Measurements from ENCODE around the gene PRLR. TPM values are rescaled to one million over a fixed set of nuclear protein-coding genes. Genes with fewer than 3 reads are reported as not detected.

PRLR gene
- total RNA-seq, 3 donors from 2014 or later (not counting 1 experiment from before 2014, with no cell fraction given) = 0.05 to 0.16 (median 0.09) TPM

DNA sequence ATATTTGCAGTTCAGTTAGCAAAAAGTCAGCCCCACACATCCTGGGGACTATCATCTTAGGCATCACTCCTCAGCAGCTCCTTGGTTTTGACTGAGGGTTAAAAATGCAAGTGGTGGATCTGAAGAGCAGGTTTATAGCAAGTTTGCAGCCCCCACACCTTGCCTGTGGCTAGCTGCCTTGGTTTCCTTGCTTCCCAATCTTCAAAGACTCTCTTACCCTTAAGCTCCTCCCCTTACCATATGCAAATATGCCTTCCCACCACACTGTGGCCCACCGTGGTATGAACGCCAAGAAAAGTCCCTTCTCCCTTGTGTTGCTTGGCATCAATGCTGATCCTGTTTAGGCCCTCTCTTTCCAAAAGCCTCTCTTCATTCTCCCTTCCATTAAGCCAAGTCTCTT is 137.6 kb downstream of the PRLR start:
- Histone ChIP-seq H3K4me1 (ENCODE audit: control insufficient read depth, insufficient read depth, low read length) (no peaks in the 10 kb centered on the region), H3K9me3 (ENCODE audit: control insufficient read depth, insufficient read depth, low read length) (no peaks in the 10 kb centered on the region), H3K4me3 (ENCODE audit: low read length) (no peak overlapping the region), H3K36me3 (ENCODE audit: control insufficient read depth, insufficient read depth, low read length) (no peaks in the 10 kb centered on the region), H3K27ac (ENCODE audit: low read length) (no peak overlapping the region), H3K27me3 (ENCODE audit: control insufficient read depth, insufficient read depth, low read length) (no peaks in the 10 kb centered on the region)
- DNase-seq (no peak), ATAC-seq (no peak)
- intact Hi-C loops (cut with micrococcal nuclease) = no loop called here
- Mint-ChIP-seq H3K9me3 (no peaks in the 10 kb centered on the region), H3K27me3 (ENCODE audit: low read depth in 2 of 2) (no peaks in the 10 kb centered on the region), H3K4me1 (no peaks in the 10 kb centered on the region), H3K27ac (no peak overlapping the region), H3K4me3 (no peak overlapping the region), H3K36me3 (no peaks in the 10 kb centered on the region)
- TF ChIP-seq CTCF (IDR thresholded peaks at IDR 0.05) = no peak
- 25% methylated on average over 2 of the region's 2 CpGs for WGBS (ENCODE audit: insufficient coverage)

DNA sequence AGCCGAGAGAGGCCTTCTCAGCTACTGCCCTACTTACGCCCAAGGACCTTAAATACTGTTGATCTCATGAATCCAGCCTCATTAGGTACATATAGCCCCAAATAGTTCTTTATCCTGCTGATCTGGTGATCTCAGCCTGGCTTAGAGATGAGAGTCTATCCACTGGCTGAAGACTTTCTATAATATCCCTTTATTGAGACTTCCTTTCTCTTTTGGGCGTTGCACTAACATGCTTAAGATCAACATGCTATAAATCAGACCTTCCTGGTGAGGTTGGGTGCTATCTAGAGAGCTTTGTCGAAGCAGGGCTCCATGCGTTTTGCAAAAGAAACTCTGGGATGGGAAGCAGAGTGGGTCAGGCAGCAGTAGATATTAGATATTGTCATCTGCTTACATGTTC is 138.6 kb downstream of the PRLR start:
- no peaks in the 10 kb centered on the region for H3K36me3 Mint-ChIP-seq
- no peaks in the 10 kb centered on the region for H3K36me3 ChIP-seq (ENCODE audit: control insufficient read depth, insufficient read depth, low read length)
- H3K27me3 Mint-ChIP-seq (ENCODE audit: low read depth in 2 of 2) = peaks cover 0 to 2% of the 10 kb centered on the region in 2 donors
- WGBS (ENCODE audit: insufficient coverage) = 88% methylated on average over 4 of the region's 5 CpGs
- no peak overlapping the region for H3K4me3 Mint-ChIP-seq
- no peak overlapping the region for H3K4me3 ChIP-seq (ENCODE audit: low read length)
- no peak for ATAC-seq
- DNase-seq = no peak
- no peaks in the 10 kb centered on the region for H3K27me3 ChIP-seq (ENCODE audit: control insufficient read depth, insufficient read depth, low read length)
- H3K27ac ChIP-seq (ENCODE audit: low read length) = no peak overlapping the region
- H3K4me1 ChIP-seq (ENCODE audit: control insufficient read depth, insufficient read depth, low read length) = no peaks in the 10 kb centered on the region
- no peak for TF ChIP-seq CTCF (IDR thresholded peaks at IDR 0.05)
- no peak overlapping the region for H3K27ac Mint-ChIP-seq
- no peaks in the 10 kb centered on the region for H3K9me3 ChIP-seq (ENCODE audit: control insufficient read depth, insufficient read depth, low read length)
- H3K4me1 Mint-ChIP-seq = no peaks in the 10 kb centered on the region
- no peaks in the 10 kb centered on the region for H3K9me3 Mint-ChIP-seq
- intact Hi-C loops (cut with micrococcal nuclease) = no loop called here

DNA sequence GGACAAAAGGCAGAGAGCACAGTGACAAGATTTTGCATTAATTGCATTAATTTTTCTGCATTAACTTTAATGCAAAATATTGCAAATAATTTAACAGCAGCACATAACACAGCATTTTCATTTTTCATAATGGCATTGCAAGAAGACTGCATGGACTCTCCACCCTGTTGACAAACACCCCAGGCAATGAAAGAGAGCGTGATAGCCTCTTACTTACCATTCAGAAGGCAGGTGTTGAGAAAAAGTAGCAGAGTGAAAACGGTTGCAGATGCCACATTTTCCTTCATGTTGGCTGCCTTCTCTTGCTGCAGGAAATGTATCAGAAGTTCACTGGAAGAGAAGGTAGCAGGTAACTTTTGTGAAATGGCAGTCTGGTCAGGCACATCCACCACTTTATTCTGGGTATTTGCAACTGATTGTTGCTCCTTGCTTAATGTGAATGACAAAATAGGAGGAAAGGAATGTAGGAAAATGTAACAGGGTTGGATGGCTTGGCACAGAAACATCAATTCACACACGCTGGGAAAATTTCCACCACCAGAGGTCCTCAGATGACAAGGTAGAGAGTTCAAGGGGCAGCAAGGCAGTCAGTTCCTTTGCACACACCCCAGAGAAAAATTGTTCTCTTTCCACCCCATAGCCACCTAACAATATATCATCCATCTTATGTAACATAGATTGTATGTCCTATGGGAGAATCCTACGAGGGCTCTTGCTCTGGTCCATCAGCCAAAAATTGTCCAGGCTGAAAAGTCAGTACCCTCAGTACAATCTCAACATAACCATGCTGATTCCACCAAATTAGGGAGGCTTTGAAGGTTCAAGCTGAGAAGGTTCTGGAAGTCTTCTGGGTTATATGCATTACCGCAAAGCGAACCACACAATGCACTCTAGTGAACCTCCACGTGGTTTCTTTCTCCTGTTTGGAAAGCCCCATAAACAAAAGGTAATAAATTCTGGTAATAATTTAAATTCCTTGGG is 140.7 kb downstream of the PRLR start:
- DNase-seq (peak in 1 of 2 donors; percentile 73), ATAC-seq (no peak)
- Histone ChIP-seq H3K27me3 (ENCODE audit: control insufficient read depth, insufficient read depth, low read length) (no peaks in the 10 kb centered on the region), H3K4me1 (ENCODE audit: control insufficient read depth, insufficient read depth, low read length) (no peaks in the 10 kb centered on the region), H3K4me3 (ENCODE audit: low read length) (no peak overlapping the region), H3K36me3 (ENCODE audit: control insufficient read depth, insufficient read depth, low read length) (no peaks in the 10 kb centered on the region), H3K27ac (ENCODE audit: low read length) (no peak overlapping the region), H3K9me3 (ENCODE audit: control insufficient read depth, insufficient read depth, low read length) (no peaks in the 10 kb centered on the region)
- Mint-ChIP-seq H3K4me1 (no peaks in the 10 kb centered on the region), H3K4me3 (no peak overlapping the region), H3K27me3 (ENCODE audit: low read depth in 2 of 2) (peaks cover 0 to 3% of the 10 kb centered on the region in 2 donors), H3K9me3 (no peaks in the 10 kb centered on the region), H3K36me3 (no peaks in the 10 kb centered on the region), H3K27ac (no peak overlapping the region)
- intact Hi-C loops (cut with micrococcal nuclease) = loop anchor here (2.0 kb wide), 1 partner anchor 837 kb away; no protein-coding TSS in a partner anchor
- TF ChIP-seq CTCF (IDR thresholded peaks at IDR 0.05) = peak; percentile 30
- WGBS (ENCODE audit: insufficient coverage) = 61% methylated on average over 6 of the region's 7 CpGs

All from natural killer cell (primary cell).